SK-N-MC (cell line): Measurements from ENCODE around the gene AATF.

Source experiments
- EZH2 ChIP-seq: fragments of 200-600 bp; sonication (generic); IDR thresholded peaks from one replicate; pipeline ENCODE4 v1.6.1; 2017; ENCODE audit warnings: antibody characterized with exemption
- FOXP2 ChIP-seq: optimal IDR thresholded peaks from 2 replicates; pipeline ENCODE3; 2011; ENCODE audit warnings: mild to moderate bottlenecking, moderate library complexity; ENCODE audit not compliant: insufficient read depth; ENCODE audit errors: extremely low read length, control extremely low read depth
- POLR2AphosphoS5 ChIP-seq: IDR thresholded peaks from 2 replicates; pipeline ENCODE4 v1.6.1; 2012; ENCODE audit warnings: mild to moderate bottlenecking, low read depth, low read length, borderline replicate concordance

DNA sequence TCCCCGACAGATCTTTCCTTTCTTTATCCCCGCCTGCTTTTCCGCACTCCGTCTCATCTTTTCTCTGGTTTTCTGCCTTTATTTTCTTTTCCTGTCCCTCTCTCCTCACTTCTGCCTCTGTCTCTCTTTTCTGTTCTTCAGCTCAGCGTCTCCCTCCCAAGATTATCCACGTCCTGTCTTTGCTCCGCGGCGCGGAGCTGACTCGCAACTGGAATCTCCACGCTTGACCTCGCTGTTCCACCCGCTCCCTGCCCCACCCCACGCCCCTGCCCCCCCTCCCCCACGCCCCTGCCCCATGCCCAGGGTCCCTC, 16.4 kb upstream of the AATF start:
- no peak for TF ChIP-seq EZH2
- no peak for TF ChIP-seq POLR2AphosphoS5
- TF ChIP-seq FOXP2 = no peak
